Urothelium cell line (cell line): ENCODE results near the gene CD151.
A peak's percentile ranks its signal among the peaks of the same experiment; 100 is the strongest.

ENCODE experiments used
- DNase-seq: peaks from one replicate; pipeline ENCODE4 v3.0.0; 2011; ENCODE audit warnings: low spot score, mixed read lengths
- FAIRE-seq: peaks from 2 replicates; lab custom pipeline; 2011; peaks lifted over from hg19 to GRCh38; lab: Jason Lieb, UNC

CD151 gene

DNA sequence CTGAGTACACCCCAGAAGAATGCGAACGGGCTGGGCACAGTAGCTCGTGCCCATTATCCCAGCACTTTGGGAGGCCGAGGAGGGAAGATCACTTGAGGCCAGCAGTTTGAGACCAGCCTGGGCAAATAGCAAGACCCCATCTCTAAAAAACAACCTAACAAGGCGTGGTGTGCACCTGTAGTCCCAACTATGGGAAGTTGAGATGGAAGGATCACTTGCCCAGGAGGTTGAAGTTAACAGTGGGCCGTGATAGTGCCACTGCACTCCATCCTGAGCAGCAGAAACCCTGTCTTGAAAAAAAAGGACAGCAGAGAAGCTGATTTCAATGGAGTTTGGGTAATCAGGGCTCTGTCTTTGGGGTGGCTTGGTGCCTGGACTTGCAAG is 19.7 kb upstream of the CD151 start:
- DNase-seq = no peak
- no peak for FAIRE-seq

DNA sequence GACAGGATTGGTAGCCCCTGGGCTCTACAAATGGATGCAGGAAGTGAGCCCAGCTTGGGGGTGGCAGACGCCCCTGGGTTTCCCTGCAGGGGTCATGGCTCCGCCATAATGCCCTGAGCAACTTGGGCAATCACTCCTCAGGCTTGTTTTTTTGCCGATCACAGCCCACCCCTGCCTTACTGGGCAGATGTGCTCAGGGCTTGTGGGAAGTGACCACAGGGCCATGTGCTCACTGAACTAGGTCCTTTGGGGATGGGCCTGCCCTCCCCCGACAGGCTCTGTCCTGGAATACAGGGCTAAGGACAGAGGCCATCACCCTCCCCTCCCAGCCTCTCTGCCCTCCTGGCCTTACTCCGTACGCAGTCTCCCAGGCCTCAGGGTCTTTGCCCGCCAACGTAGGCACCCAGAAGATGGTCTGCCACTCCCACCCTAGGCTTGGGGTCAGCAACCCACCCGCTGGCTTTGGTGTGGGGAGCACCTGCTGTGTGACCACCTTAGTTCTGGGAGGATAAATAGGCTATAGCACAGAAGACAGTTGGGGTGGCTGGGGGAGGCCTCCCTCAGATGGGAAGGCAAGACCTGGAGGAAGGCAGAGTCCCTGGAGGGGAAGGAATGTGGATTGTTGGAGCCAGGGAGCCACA is 19.2 kb upstream of the CD151 start:
- no peak for FAIRE-seq
- DNase-seq = no peak

DNA sequence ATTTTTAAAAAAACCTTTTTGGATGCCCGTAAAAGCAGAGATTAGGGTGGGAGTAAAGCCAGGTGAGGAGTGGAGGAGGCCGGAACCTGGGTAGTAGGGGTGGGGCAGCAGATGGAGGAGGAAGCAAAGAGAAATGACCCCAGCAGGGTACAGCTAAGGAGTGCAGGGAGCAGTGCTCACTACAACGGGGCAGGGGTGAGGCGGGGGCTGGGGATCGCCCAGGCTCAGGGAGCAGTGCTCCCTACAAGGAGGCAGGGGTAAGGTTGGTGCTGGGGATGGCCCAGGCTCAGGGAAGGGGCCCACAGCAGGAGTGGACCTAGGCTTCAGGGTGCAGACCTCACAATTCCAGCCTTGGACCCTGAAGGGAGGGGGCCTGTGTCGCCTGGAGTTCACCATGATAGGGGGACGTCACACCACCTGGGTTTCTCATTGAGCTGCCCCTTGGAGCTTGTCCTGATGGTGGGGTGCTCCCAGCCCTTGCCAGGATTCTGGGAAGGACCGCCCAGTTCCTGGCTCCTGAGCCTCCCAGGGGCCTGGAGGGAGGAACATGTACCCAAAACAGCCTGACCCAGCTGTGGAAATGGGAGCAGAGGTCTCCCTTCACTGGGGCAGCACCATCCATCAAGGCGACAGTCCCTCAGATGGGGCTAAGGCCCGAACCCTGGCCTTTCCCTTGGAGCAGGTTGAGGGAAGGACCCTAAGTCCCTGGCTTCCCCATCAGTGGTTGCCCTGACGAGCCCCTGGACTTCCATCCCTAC is 16.9 kb upstream of the CD151 start:
- DNase-seq (no peak), FAIRE-seq (no peak)

DNA sequence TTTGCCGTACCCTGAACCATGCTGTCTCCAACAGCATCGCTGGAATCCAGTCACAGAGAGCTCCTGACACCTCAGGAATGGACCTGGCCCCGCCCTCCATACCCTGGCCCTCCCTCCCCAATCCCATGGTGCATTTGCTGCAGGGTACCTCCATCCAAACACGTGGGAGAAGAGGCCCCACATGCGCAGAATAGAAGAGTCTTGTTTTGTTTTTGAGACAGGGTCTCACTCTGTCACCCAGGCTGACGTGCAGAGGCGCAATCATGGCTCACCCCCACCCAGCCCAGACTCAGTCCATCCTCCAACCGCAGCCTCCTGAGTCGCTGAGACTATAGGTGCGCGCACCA is 16.3 kb upstream of the CD151 start:
- FAIRE-seq (no peak), DNase-seq (no peak)

DNA sequence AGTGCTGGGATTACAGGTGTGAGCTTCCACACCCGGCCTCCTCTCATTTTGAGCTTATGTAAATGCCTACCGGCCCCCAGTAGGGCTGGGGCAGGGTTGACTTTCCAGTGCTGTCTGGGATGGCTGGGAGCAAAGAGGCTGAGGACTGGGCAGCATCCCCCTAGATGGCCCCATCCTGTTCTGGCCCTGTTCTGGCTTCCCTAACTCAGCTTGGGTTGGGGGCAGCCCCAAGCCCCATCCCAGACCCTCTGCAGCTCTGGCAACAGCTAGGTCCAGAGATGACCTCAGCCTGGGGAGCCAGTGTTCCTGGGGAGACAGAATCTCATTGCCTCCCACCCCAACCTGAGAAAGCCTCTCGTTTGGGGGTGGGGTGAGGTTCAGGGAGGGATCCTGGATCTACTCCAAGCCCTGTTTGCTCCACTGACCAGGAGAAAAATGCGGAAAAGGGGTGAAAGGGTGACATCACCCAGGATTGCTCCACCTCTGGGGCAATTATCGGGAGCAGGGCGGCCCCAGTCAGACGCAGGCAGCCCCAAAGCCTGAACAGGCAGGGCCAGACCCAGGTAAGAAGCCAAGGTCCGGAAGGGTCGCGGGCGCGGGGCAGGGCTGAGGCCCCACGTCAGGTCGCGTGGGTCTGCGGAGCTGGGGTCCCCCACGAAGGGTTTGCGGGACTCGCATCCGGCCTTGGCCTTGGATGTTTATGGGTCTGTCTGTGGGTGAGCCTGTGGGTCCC is 14.2 kb upstream of the CD151 start, which contains the start of gene PNPLA2:
TSS of gene PNPLA2 (plus strand) at position 519 of the 733 bp plus-strand sequence. CDS start 805 bp downstream, outside the sequence.
- no peak for DNase-seq
- no peak for FAIRE-seq

DNA sequence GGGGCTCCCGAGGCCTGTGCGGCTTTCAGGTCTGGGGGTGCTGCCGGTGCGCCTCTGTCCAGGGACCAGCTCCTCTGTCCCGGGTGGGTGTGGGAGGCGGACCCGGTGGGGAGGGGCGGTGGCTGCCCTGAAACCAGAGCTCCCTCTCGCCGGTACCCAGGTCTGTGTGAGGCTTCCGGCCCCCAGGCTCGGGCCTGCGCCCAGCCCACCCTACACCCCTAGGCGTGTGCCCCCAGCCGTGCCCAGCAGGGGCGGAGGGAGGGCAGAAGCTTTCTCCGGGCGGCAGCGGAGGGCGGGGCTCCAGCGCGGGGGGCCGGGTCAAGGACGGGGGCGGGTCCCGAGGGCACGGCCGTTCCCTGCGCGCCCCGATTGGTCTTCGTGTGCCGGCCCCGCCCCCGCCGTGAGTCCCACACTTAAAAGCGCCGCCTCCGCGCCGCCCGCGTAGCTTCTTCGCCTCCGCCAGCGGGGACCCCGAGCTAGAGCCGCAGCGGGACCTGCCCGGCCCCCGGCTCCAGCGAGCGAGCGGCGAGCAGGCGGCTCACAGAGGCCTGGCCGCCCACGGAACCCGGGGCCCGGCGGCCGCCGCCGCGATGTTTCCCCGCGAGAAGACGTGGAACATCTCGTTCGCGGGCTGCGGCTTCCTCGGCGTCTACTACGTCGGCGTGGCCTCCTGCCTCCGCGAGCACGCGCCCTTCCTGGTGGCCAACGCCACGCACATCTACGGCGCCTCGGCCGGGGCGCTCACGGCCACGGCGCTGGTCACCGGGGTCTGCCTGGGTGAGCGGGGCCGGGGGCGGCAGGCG is 13.4 kb upstream of the CD151 start:
- DNase-seq (peak; percentile 83), FAIRE-seq (no peak)

DNA sequence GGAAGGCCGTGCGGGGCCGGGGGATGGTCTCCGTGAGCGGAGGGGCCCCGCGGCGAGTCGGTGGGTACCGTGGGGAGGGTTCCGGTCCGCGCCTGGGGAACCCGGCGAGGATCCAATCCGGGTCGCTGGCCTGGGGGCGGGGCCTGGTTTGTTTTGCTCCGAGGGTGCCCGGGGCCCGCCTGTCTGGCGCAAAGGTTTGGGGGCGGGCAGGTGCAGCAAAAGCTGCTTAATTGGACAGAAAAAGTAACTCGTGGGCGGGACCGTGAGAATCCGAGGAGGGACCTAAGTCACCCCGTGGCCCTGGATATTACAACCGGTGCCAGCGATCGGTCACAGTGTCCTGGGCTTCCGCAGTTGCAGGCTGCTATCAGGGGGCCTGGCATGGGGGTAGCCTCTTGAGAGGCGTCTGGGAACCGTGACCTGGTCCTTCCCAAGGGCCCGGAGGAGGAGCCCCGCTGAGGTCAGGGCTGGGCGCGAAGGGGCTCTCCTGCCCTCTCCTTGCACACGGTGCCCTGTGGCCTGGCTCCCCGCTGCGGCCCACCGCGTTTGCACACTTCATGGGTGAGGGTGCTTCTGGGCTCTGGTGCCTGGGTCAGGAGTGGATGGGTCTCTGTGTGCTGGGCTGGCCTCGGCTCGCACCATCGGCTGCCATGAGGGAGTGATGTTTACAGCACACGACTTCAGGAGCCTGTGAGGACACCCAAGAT is 12.7 kb upstream of the CD151 start:
- FAIRE-seq (no peak), DNase-seq (peak; percentile 71)

DNA sequence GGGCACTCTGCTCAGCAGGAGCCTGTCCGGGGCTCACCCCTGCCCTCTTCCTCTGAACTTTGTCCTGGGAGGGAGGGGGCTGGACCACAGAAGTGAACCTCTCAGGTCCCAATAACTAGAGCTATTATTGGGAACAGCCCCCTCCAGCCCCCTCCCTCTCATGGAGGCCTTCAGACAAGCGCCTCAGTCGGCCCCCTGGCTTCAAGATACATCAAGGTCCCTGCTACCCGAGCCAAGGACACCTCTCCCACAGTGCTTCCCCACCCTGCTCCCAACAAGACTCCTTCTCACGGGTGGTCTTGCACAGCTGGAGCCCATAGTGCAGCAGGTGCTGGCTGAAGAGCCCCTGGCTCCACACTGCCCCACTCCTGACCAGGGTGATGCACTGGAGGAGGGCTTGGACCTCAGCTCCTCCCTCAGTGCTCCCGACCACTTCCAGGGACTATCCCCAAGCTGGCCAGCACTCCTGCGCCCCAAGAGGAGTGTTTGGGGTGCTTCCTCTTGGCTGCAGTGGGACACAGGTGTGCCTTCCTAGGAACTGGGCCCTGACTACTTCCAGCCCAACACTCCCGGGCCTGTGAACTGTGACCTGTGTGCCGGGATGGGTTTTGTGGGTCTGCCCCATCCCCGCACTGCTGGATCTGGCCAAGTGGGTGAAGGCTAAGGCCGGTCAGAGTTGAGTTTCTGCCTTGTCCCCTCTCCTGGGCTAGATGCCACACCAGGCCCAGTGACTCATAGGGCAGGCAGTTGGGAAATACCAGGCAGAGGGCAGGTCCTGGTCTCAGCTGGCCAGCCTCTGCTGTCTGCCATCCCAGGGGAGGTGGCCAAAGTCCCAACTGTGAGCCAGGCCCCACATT is 11.9 kb upstream of the CD151 start:
- FAIRE-seq = no peak
- DNase-seq = peak; percentile 35

DNA sequence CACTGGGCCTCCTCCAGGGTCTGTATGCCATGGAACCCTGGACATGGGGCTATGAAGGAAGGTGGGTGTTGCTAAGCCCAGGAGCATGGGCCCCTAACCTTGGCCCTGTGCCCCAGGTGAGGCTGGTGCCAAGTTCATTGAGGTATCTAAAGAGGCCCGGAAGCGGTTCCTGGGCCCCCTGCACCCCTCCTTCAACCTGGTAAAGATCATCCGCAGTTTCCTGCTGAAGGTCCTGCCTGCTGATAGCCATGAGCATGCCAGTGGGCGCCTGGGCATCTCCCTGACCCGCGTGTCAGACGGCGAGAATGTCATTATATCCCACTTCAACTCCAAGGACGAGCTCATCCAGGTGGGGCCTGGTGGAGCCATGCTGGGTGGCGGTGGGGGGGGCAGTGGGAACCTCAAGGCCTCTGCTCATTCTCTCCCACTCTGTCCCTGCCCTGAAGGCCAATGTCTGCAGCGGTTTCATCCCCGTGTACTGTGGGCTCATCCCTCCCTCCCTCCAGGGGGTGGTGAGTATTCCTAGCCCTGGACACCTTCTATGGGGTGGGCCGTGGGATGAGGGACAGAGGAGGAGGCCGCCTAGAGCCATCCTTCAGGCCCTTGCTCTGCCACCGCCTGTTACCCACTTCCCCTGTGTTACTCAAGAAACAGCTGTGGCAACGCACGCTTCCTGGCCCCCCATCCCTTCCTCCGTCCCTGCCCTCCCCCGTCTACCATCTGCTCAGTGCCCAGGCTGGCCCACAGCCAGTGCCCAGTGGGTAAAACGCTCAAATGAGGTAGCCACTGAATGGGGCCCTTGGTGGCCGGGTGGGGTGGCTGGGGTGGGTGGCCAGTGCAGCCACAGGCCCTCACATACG is 11.0 kb upstream of the CD151 start:
- FAIRE-seq (no peak), DNase-seq (no peak)

DNA sequence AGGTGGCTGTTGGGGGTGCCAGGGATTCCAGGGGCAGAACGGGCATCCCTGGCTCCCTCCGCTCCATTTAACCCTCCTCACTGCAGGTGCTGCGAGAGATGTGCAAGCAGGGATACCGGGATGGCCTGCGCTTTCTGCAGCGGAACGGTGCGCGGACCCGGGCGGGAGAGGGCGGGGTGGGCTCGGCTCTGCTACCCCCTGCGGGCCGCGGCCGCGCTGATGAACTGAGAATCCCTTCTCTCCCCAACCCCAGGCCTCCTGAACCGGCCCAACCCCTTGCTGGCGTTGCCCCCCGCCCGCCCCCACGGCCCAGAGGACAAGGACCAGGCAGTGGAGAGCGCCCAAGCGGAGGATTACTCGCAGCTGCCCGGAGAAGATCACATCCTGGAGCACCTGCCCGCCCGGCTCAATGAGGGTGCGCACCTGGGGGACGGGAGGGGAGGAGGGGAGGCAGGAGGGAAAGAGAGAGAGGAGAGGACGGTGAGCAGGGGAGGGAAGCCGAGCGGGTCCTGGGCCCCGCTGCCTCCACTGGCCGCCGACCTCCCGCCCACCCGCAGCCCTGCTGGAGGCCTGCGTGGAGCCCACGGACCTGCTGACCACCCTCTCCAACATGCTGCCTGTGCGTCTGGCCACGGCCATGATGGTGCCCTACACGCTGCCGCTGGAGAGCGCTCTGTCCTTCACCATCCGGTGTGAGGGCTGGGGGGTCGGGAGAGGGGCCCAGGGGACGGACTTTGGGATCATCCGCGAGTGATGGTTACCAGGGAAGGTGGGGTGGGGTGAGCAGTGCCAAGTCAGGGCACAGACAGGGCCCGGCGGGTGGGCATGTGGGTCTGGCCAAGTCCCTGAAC is 9.1 kb upstream of the CD151 start:
- DNase-seq = no peak
- no peak for FAIRE-seq

DNA sequence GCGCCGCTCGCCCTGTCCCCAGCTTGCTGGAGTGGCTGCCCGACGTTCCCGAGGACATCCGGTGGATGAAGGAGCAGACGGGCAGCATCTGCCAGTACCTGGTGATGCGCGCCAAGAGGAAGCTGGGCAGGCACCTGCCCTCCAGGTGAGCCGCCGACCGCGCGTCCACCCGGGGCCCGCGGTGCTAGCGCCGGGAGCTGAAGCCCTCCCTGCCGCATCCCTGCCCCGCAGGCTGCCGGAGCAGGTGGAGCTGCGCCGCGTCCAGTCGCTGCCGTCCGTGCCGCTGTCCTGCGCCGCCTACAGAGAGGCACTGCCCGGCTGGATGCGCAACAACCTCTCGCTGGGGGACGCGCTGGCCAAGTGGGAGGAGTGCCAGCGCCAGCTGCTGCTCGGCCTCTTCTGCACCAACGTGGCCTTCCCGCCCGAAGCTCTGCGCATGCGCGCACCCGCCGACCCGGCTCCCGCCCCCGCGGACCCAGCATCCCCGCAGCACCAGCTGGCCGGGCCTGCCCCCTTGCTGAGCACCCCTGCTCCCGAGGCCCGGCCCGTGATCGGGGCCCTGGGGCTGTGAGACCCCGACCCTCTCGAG is 8.4 kb upstream of the CD151 start:
- FAIRE-seq = no peak
- no peak for DNase-seq

DNA sequence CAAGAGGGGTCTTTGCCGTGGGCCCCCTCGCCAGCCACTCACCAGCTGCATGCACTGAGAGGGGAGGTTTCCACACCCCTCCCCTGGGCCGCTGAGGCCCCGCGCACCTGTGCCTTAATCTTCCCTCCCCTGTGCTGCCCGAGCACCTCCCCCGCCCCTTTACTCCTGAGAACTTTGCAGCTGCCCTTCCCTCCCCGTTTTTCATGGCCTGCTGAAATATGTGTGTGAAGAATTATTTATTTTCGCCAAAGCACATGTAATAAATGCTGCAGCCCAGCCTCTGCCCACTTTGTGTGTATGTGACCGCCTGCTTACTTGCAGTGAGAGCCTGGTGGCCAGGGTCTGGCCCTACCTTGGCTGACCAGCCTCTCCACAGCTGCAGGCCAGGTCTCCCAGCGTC is 7.8 kb upstream of the CD151 start:
- no peak for FAIRE-seq
- DNase-seq = no peak

DNA sequence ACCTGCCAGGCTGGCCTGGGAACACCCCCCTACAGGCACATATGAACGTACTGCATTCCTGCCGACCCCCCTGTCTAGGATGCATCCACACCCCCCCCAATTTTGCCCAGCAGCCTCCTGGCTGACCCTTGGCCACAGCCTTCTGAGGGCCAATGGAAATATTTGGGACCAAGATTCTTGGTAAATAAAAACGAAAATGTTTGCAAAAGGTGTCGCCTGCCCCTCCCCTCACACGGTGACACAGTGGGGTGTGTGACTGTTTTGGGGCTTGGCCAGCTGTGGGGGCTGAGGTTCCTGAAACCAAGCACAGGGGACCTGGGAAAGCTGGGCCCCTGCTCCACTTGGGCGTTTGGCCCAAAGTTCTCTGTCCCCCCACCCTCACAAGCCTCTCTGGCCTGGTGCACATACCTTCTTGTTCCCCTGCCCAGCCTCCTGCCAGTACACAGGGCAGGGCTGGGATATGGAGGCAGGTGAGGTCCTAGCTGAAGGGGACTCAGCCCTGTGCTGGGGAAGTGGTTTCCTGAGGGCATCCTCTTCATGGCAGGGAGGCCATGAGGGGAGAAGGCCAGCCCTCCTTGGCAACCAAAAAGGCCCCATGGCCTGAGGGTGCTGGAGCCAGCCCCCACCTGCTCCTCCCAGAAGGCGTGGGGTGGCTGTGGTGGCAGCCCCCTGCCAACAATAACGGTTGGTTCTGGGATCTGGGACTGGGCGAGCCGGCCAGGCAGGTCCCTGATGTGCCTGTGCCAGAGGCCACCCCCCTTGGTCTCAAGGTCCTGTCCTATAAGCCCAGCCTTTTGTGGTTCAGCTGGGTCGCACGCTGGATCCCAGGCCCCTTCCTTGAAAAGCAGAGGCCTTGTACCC is 7.2 kb upstream of the CD151 start:
- FAIRE-seq (no peak), DNase-seq (no peak)

DNA sequence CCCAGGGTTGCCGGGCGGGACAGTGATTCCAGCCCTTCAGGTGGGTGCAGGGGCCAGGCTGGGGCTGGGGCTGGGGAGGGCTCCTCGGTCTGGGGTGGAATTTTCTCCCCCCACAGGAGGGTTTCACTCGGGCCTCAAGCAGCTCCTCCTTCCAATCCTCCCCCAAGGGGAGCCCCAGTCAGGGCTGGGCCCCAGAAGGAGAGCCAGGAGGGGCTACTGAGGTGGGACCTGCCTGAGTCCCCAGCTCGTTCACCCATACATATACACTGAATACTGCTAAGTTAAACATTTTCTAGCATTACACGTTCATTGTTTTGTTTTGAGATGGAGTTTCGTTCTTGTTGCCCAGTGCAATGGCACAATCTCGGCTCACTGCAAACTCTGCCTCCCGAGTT is 6.5 kb upstream of the CD151 start:
- DNase-seq (no peak), FAIRE-seq (no peak)

DNA sequence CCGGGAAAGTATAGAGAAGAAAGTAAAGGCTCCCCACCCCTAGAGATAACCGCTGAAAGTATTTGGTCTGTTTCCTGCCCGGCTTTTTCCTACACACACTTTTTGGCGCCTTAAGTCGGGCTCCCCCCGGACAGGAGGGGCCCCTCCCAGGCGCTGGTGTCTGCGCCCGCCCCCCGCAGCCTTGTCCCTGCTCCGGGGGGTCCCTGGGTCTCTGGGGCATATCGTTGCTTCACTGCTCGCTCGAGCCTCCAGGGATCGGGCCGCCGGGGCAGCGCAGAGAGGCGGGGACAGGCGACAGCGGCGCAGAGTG is 6.0 kb upstream of the CD151 start:
- DNase-seq = no peak
- FAIRE-seq = no peak

DNA sequence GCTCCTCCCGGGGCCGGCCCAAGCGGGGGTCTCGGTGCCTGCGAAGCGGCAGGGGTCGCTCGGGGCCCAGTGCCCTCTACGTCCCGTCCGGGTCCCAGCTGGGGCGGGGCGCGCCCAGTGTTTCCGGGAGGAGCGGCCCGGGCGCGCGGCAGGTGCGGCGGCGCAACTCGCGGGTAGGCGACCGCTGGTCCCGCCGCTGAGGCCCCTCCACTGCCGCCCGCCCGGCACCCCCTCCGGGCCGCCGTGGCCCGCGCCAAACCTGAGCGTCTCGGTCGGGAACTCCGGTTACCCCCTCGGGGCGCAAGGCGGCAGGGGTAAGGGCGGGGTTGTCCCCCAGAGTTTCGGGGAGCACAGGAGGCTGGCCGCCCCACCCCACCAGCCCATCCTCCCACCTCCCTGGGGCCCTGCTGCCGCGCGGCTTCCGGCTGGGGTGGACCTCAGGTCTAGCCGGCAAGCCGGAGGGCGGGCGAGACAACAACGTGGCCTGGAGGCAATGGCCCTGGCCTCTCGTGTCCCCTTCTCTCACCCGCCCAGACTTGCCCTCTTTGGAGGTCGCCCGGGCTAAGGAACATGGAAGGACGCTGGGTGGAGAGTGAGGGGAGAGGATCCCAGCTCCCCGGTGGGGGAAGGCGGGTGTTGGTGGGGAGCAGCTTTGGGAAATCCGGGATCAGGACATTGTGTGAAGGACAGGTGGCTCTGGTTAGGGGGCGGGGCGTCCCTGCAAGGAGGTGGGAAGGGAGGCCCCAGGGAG is 5.4 kb upstream of the CD151 start:
- no peak for FAIRE-seq
- no peak for DNase-seq
